ENCODE results near the gene CTF1. TPM values are rescaled to one million over a fixed set of nuclear protein-coding genes. Genes with fewer than 3 reads are reported as not detected.

CTF1 gene
- total and polyA plus RNA-seq, 10 of the 15 experiments (the other 5 are each of a cell fraction or from before 2014, with no cell fraction given) = 0.04 to 0.46 (median 0.11) TPM; not detected in 3

DNA sequence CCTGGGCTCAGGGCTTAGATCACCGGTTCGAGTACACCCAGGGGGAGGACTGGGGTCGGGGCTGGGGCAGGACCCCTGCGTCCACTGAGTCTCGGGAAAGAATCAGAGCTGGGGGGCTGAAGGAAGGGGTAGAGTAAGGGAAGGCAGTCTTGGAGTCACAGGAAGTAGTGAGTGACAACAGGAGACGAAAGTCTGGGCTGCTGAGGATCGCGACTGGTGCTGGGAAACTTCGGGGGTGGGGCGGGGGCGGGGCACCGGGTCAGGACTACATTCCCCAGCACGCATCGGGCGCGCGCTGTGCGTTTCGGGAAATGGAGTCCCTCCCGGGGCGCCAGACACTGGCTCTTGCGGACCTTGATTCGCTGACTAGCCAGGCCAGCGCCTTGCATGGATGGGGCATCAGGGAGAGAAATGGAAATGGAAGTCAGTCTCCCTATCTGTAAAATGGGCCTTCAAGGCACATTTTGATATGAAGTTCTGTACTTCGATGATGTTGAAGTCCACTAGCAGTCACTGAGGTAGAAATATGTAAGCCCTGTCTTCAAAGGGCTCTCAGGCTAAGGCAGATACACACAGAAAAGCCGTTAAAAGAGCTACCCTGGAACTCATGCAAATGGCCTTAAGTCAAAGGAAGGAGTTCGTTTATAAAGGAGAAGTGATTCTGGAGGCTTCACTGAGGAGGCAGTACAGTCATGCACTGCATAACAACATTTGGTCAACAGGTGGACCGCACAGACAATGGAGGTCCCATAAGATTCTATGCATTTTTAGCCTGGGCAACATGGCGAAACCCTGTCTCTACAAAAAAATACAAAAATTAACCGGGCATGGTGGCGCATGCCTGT, 697 bp downstream of the CTF1 start:
- ATAC-seq (peak; percentile 74), DNase-seq (ENCODE audit: low read depth, low spot score) (no peak), FAIRE-seq (peak; percentile 71)
- Histone ChIP-seq H3K79me2 (ENCODE audit: control insufficient read depth, insufficient read depth, low read length) (peaks cover 1% of the 10 kb centered on the region; the same call in 1 of the 2 replicates), H3K9ac (ENCODE audit: control insufficient read depth, insufficient read depth, low read length) (peak overlapping the region; percentile 32; the same call in 1 of the 2 replicates), H3K9me3 (replicated peaks; ENCODE audit: control insufficient read depth, insufficient read depth, low read length) (no peaks in the 10 kb centered on the region), H3K27me3 (replicated peaks in 1 of 2; ENCODE audit: control insufficient read depth in 2 of 2, insufficient read depth in 2 of 2, low read length in 1 of 2) (no peaks in the 10 kb centered on the region), H3K36me3 (ENCODE audit: control insufficient read depth in 2 of 2, insufficient read depth in 2 of 2, low read length in 1 of 2) (no peaks in the 10 kb centered on the region), H2AFZ (ENCODE audit: control insufficient read depth, low read depth, low read length) (peak overlapping the region; percentile 78), H4K20me1 (ENCODE audit: control insufficient read depth, insufficient read depth) (no peaks in the 10 kb centered on the region; the same call in 1 of the 2 replicates), H3K4me1 (ENCODE audit: control insufficient read depth, insufficient read depth, low read length) (peaks cover 31% of the 10 kb centered on the region), H3K27ac (ENCODE audit: control insufficient read depth, insufficient read depth) (peak overlapping the region; percentile 39; the same call in 1 of the 2 replicates), H3K4me2 (ENCODE audit: control insufficient read depth, insufficient read depth) (peak overlapping the region; percentile 71), H3K4me3 (no peak overlapping the region)
- WGBS (ENCODE audit: insufficient coverage, insufficient replicate concordance, low lambda C conversion rate, missing lambda C conversion rate) = 4% methylated on average over 27 of the region's 31 CpGs
- in situ Hi-C loops (cut with MboI) (no loop called here), intact Hi-C loops (cut with micrococcal nuclease; ENCODE audit: unreplicated experiment) (loop anchor here (2.0 to 10.0 kb wide), 2 partner anchors 26 to 242 kb away; partner anchors contain the start of genes FBRS, FBXL19 and PRR14)
- RAD21 ChIA-PET (ENCODE audit: unreplicated experiment) = interaction anchor here (0.6 to 2.0 kb wide), 2 partner anchors 20 to 52 kb away, joined by 3 to 7 read pairs; no protein-coding TSS in a partner anchor
- POLR2A ChIA-PET = interaction anchor here (0.8 to 1.3 kb wide), 3 partner anchors 10 to 24 kb away, joined by 3 to 6 read pairs (median 4); no protein-coding TSS in a partner anchor
- no TSS peak for BruUV-seq (replicated peaks)
- CTCF ChIA-PET = interaction anchor here (1.2 to 4.1 kb wide), 2 partner anchors 45 to 52 kb away, joined by 4 to 28 read pairs; no protein-coding TSS in a partner anchor
- SMC1A ChIA-PET (ENCODE audit: uncharacterized antibody, unreplicated experiment) = interaction anchor here (0.5 to 8.8 kb wide), 5 partner anchors 14 to 99 kb away, joined by 3 to 146 read pairs (median 3); no protein-coding TSS in a partner anchor
- TF ChIP-seq SRF (IDR thresholded peaks at IDR 0.05; ENCODE audit: low read depth in 2 of 2, low read length in 2 of 2) (0 out of 4 replicates have a peak, but pooled peaks of 1 of the 2 experiments have one; percentile 20), POU2F2 (IDR thresholded peaks at IDR 0.05; ENCODE audit: borderline replicate concordance, low read depth, low read length) (peak; percentile 65; the same call in 1 of the 3 replicates), HDGF (IDR thresholded peaks at IDR 0.05) (no peak), ESRRA (IDR thresholded peaks at IDR 0.05; ENCODE audit: low read length) (no peak), SIX5 (IDR thresholded peaks at IDR 0.05; ENCODE audit: low read depth, low read length, severe bottlenecking) (peak; percentile 98), HDAC2 (IDR thresholded peaks at IDR 0.05) (no peak), IKZF1 (conservative IDR thresholded peaks at IDR 0.05) (peak; percentile 95), SUZ12 (IDR thresholded peaks at IDR 0.05; ENCODE audit: unreplicated experiment) (no peak), SMAD1 (IDR thresholded peaks at IDR 0.05; ENCODE audit: low read depth, partially characterized antibody) (no peak), SPI1 (IDR thresholded peaks at IDR 0.05; ENCODE audit: borderline replicate concordance, insufficient read depth, low read depth, low read length) (peak; percentile 70; the same call in 1 of the 2 replicates), CREM (IDR thresholded peaks at IDR 0.05; ENCODE audit: low read depth) (peak; percentile 92), TBL1XR1 (IDR thresholded peaks at IDR 0.05; ENCODE audit: low read depth, low read length) (no peak), HCFC1 (IDR thresholded peaks at IDR 0.05; ENCODE audit: low read length) (peak; percentile 98), POLR2AphosphoS5 (IDR thresholded peaks at IDR 0.05; ENCODE audit: low read length) (no peak), YY1 (IDR thresholded peaks at IDR 0.05; ENCODE audit: low read depth, low read length) (peak; percentile 83), EGR1 (IDR thresholded peaks at IDR 0.05; ENCODE audit: borderline replicate concordance in 1 of 2, low read depth in 2 of 2, low read length in 2 of 2) (peak in 1 of 2 experiments; percentile 73; a peak in 2 of 3 replicates), CHD2 (IDR thresholded peaks at IDR 0.05; ENCODE audit: borderline replicate concordance, low read depth, low read length) (peak; percentile 83)
- TF ChIP-seq, protein P1, sequence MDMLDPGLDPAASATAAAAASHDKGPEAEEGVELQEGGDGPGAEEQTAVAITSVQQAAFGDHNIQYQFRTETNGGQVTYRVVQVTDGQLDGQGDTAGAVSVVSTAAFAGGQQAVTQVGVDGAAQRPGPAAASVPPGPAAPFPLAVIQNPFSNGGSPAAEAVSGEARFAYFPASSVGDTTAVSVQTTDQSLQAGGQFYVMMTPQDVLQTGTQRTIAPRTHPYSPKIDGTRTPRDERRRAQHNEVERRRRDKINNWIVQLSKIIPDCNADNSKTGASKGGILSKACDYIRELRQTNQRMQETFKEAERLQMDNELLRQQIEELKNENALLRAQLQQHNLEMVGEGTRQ (IDR thresholded peaks at IDR 0.05; ENCODE audit: borderline replicate concordance, low read depth, low read length) = no peak
- TF ChIP-seq, protein P2, sequence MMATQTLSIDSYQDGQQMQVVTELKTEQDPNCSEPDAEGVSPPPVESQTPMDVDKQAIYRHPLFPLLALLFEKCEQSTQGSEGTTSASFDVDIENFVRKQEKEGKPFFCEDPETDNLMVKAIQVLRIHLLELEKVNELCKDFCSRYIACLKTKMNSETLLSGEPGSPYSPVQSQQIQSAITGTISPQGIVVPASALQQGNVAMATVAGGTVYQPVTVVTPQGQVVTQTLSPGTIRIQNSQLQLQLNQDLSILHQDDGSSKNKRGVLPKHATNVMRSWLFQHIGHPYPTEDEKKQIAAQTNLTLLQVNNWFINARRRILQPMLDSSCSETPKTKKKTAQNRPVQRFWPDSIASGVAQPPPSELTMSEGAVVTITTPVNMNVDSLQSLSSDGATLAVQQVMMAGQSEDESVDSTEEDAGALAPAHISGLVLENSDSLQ (IDR thresholded peaks at IDR 0.05) = no peak
- TF ChIP-seq, protein P3, sequence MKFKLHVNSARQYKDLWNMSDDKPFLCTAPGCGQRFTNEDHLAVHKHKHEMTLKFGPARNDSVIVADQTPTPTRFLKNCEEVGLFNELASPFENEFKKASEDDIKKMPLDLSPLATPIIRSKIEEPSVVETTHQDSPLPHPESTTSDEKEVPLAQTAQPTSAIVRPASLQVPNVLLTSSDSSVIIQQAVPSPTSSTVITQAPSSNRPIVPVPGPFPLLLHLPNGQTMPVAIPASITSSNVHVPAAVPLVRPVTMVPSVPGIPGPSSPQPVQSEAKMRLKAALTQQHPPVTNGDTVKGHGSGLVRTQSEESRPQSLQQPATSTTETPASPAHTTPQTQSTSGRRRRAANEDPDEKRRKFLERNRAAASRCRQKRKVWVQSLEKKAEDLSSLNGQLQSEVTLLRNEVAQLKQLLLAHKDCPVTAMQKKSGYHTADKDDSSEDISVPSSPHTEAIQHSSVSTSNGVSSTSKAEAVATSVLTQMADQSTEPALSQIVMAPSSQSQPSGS (IDR thresholded peaks at IDR 0.05; ENCODE audit: low read length) = no peak

Measured in GM12878 (cell line).